Karpas-422 (cell line): ENCODE measurements around the gene CTU2. TPM values are rescaled to one million over a fixed set of nuclear protein-coding genes. Genes with fewer than 3 reads are reported as not detected.

Experiments used
- DNase-seq: peaks from one replicate; pipeline ENCODE4 v3.0.0-alpha.2; 2015
- H2AFZ ChIP-seq: fragments of 200-600 bp; sonication (generic); 2 replicates; pipeline ENCODE4 v1.6.1; 2014; ENCODE audit warnings: antibody characterized with exemption, low read length, mixed read lengths
- H3K27ac ChIP-seq: fragments of 200-600 bp; sonication (generic); 2 replicates; pipeline ENCODE4 v1.5.1; 2014; ENCODE audit warnings: mild to moderate bottlenecking, low read length, moderate library complexity
- H3K27me3 ChIP-seq: fragments of 200-600 bp; sonication (generic); 2 replicates; pipeline ENCODE4 v1.6.1; 2014; ENCODE audit warnings: low read length, mixed read lengths
- H3K36me3 ChIP-seq: fragments of 200-600 bp; sonication (generic); 2 replicates; pipeline ENCODE4 v1.6.1; 2014; ENCODE audit warnings: low read length, mixed read lengths; ENCODE audit not compliant: insufficient read depth
- H3K4me1 ChIP-seq: fragments of 200-600 bp; sonication (generic); 2 replicates; pipeline ENCODE4 v1.6.1; 2014; ENCODE audit warnings: mild to moderate bottlenecking, low read length, mixed read lengths
- H3K4me2 ChIP-seq: fragments of 200-600 bp; sonication (generic); 2 replicates; pipeline ENCODE4 v1.6.1; 2014; ENCODE audit warnings: low read length, low read depth, mild to moderate bottlenecking; ENCODE audit not compliant: poor library complexity, severe bottlenecking
- H3K4me3 ChIP-seq: fragments of 200-600 bp; sonication (generic); 2 replicates; pipeline ENCODE4 v1.5.1; 2014; ENCODE audit warnings: mild to moderate bottlenecking, antibody characterized with exemption, low read length, mixed read lengths
- H3K79me2 ChIP-seq: fragments of 200-600 bp; sonication (generic); 2 replicates; pipeline ENCODE4 v1.6.1; 2014; ENCODE audit warnings: mild to moderate bottlenecking, low read length, mixed read lengths
- H3K9ac ChIP-seq: fragments of 200-600 bp; sonication (generic); 2 replicates; pipeline ENCODE4 v1.6.0; 2014; ENCODE audit warnings: low read length
- H3K9me2 ChIP-seq: fragments of 200-600 bp; sonication (generic), shearing (Covaris generic); replicated peaks from 2 replicates; pipeline ENCODE4 v1.6.0; 2014; ENCODE audit warnings: mild to moderate bottlenecking, low read length, moderate library complexity; ENCODE audit not compliant: insufficient read depth
- H3K9me3 ChIP-seq: fragments of 300-700, 200-600 bp; sonication (generic); 2 replicates; pipeline ENCODE4 v1.6.1; 2014; ENCODE audit warnings: low read length, mixed read lengths
- H4K20me1 ChIP-seq: fragments of 200-600 bp; sonication (generic); 2 replicates; pipeline ENCODE4 v1.6.1; 2014; ENCODE audit warnings: mild to moderate bottlenecking, antibody characterized with exemption, low read length, low read depth; ENCODE audit not compliant: insufficient read depth
- total RNA-seq: library from RNA; depleted of rRNA; stranded (reverse); fragments of >200 nt; shearing (Covaris generic); gene quantifications from 2 replicates; pipeline ENCODE4 v1.2.3, GENCODE V29; 2014; ENCODE audit warnings: low replicate concordance

The CTU2 gene
- total RNA-seq, 1 experiment from 2014 or later = 11.3 TPM

DNA sequence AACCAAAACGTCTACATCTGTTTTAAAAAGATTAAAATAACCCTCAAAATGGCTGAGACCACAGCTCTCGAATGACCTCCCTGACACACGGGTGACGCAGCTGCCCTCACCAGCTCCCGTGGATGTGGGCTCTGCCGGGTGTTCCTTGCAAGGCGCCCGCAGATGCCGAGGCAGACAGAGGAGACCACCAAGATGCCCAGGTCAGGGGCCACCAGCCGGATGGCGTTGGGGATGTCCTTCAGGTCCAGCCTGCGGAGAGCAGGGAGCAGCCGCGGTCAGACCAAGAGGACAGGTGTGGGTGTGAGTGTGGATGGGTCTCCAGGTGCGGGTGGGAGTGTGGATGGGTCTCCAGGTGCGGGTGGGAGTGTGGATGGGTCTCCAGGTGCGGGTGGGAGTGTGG, 35.1 kb downstream of the CTU2 start:
- Histone ChIP-seq H3K4me3 (no peak overlapping the region), H4K20me1 (no peaks in the 10 kb centered on the region; the same call in 1 of the 2 replicates), H3K4me2 (no peak overlapping the region), H3K9me3 (no peaks in the 10 kb centered on the region), H3K9ac (no peak overlapping the region), H3K27ac (no peak overlapping the region), H3K27me3 (no peaks in the 10 kb centered on the region), H3K4me1 (peaks cover 26% of the 10 kb centered on the region), H2AFZ (no peak overlapping the region), H3K9me2 (no peaks in the 10 kb centered on the region), H3K79me2 (no peaks in the 10 kb centered on the region), H3K36me3 (no peaks in the 10 kb centered on the region)
- no peak for DNase-seq

DNA sequence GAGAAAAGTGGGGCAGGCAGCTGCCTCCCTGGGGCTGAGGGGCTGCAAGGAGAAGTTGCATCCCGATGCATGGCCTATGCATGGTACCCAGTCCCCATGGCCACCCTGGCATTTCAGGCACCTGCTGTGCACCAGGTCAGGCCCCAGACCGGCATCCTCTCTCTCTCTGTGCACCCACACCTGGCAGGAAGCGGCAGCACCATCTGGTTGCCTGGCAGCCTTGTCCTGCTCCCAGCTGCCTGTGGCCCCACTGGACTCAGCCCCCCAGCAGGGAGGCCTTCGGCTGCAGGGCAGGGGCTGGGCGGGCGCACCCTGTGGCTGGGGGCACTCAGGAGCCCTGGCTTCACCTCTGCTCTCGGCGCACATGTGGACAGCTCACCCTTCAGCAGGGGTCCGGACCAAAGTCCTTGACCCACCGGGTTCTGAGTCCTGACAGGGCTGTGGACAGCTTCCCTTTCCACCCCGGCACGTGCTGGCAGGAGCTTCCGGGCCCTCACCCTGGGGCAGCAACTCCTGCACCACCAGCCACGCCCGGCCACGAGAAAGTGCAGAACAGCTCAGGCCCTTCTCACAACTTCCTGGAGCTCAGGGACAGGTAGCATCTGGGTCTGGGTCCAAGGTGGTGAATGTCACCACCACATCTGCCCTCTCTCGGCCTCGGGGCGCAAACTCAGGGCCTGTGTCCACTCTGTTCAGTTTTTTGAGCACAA, 36.7 kb downstream of the CTU2 start:
- Histone ChIP-seq H3K27me3 (no peaks in the 10 kb centered on the region), H4K20me1 (no peaks in the 10 kb centered on the region; the same call in 1 of the 2 replicates), H3K9ac (no peak overlapping the region), H3K9me3 (no peaks in the 10 kb centered on the region), H3K79me2 (no peaks in the 10 kb centered on the region), H3K36me3 (no peaks in the 10 kb centered on the region), H3K27ac (no peak overlapping the region), H3K4me3 (no peak overlapping the region), H2AFZ (no peak overlapping the region), H3K4me2 (no peak overlapping the region), H3K9me2 (no peaks in the 10 kb centered on the region), H3K4me1 (peaks cover 20% of the 10 kb centered on the region)
- DNase-seq = no peak

DNA sequence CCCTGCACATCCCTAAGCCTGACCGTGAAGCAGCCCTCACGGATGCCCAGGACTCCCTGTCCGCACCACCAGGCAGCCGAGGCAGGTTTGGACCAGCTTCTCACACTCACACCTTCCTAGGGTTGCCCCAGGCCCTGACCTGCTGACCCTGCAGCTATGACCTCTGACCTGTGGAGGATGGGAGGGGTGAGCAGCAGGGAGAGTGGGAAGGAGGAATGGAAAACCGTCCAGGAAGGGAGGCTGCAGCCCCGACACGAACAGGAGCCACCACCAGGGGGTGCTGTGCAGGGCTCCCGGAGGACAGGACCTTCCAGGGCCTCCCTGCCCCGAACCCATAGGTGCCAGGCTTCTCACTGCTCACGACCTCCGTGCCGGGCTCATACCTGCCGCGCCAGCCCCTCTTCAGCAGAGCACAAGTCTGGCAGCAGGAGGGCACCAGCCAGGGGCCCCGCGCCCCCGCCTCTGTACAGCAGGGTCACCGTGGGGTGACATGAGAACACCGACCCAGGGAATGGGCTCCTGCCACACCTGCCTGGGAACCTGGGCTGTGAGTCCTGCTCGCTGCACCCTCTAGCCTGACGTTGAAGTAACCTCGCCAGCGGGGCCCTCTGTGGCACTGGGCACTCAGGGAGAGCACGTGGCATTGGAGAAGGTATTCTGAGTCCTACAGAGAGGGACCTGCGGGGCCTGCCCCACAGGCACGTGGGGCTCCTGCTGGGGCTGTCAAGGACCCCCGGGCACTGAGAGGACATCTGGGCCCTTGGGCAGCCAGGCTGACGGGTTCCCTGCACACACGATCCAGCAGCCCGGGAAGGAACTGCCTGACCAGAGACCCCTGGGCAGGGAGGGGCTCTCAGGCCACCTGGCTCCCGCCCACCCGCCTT, 37.6 kb downstream of the CTU2 start:
- Histone ChIP-seq H3K9ac (no peak overlapping the region), H4K20me1 (no peaks in the 10 kb centered on the region; the same call in 1 of the 2 replicates), H3K4me1 (peaks cover 17% of the 10 kb centered on the region)

DNA sequence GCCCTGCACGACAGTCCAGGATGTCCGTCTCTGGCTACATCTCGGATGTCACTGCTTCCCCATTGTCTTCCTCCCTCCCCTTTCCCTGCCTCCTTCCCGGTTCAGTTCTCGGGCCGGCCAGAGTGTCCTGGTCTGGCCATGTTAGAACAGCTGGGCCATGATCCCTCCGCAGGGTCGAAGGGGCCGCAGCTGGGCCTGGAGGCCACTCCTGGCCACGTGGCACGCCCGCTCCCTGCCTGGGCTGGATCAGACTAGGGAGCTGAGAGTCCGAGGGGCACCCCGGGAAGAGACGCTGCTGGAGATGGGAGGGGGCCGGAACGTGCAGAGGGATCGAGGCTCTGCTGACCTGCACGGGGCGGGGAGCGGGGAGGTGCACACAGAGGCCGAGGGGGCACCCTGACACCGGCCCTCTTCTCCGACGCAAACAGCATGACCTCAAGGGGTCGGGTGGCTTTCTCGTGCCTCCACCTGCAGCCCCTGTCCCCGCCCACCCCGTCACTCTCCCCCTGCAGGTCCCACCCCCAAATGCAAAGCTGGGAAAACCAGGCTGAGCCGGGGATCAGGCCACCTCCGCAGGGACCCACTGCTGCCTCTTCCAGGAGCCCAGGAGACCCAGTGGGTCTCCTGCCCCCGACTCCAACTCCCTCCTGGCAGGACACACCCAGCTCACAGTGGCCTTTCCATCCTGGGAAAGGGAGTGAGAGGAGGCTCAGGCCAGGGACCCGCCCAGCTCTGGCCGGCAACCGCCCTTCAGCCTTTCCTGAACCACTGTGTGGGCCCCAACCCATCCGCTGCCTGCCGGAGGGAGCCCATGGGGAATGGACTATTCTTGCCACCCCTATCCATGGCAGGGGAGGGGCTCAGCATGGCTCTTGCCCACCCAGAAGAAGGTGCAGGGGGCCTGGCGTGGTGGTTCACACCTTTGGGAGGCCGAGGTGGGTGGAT, 38.5 kb downstream of the CTU2 start:
- peaks cover 17% of the 10 kb centered on the region for H3K4me1 ChIP-seq
- H4K20me1 ChIP-seq = no peaks in the 10 kb centered on the region; the same call in 1 of the 2 replicates

More for the DNA sequence above, 37.6 kb downstream of the CTU2 start:
- Histone ChIP-seq H3K36me3 (no peaks in the 10 kb centered on the region), H3K27ac (no peak overlapping the region), H2AFZ (no peak overlapping the region), H3K27me3 (no peaks in the 10 kb centered on the region), H3K9me3 (no peaks in the 10 kb centered on the region), H3K9me2 (no peaks in the 10 kb centered on the region), H3K79me2 (no peaks in the 10 kb centered on the region), H3K4me3 (no peak overlapping the region), H3K4me2 (no peak overlapping the region)
- DNase-seq = peak; percentile 88

DNA sequence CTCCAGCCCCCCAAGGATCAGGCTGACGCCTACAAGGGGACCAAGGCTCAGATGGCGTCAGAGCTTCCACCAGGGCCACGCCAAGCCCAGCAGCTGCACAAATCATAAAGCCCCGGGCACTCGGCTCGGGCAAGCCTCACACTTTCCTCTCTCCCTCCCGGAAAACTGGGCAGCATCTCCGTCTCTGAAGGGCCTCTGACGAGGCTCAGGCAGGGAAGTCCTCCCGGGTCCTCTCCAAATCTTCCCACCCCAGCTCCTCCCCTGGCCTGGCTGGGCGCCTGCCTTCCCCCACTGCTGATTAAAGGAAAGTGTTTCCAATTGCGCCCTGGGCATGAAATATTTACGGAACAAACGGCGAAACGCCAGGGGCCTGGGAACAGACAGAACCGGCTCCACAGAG, 40.2 kb downstream of the CTU2 start:
- Histone ChIP-seq H4K20me1 (no peaks in the 10 kb centered on the region; the same call in 1 of the 2 replicates), H2AFZ (no peak overlapping the region), H3K79me2 (no peaks in the 10 kb centered on the region), H3K9me3 (no peaks in the 10 kb centered on the region), H3K27me3 (no peaks in the 10 kb centered on the region), H3K4me3 (no peak overlapping the region), H3K36me3 (no peaks in the 10 kb centered on the region), H3K9me2 (no peaks in the 10 kb centered on the region), H3K4me1 (peaks cover 17% of the 10 kb centered on the region), H3K9ac (no peak overlapping the region), H3K27ac (no peak overlapping the region), H3K4me2 (no peak overlapping the region)
- DNase-seq = no peak

More for the DNA sequence above, 38.5 kb downstream of the CTU2 start:
- no peak overlapping the region for H3K9ac ChIP-seq
- peak overlapping the region; percentile 37 for H3K4me2 ChIP-seq
- H3K9me2 ChIP-seq = no peaks in the 10 kb centered on the region
- H3K4me3 ChIP-seq = no peak overlapping the region
- DNase-seq = no peak
- no peaks in the 10 kb centered on the region for H3K9me3 ChIP-seq
- H3K27ac ChIP-seq = no peak overlapping the region
- H3K27me3 ChIP-seq = no peaks in the 10 kb centered on the region
- no peak overlapping the region for H2AFZ ChIP-seq
- H3K36me3 ChIP-seq = no peaks in the 10 kb centered on the region
- H3K79me2 ChIP-seq = no peaks in the 10 kb centered on the region

DNA sequence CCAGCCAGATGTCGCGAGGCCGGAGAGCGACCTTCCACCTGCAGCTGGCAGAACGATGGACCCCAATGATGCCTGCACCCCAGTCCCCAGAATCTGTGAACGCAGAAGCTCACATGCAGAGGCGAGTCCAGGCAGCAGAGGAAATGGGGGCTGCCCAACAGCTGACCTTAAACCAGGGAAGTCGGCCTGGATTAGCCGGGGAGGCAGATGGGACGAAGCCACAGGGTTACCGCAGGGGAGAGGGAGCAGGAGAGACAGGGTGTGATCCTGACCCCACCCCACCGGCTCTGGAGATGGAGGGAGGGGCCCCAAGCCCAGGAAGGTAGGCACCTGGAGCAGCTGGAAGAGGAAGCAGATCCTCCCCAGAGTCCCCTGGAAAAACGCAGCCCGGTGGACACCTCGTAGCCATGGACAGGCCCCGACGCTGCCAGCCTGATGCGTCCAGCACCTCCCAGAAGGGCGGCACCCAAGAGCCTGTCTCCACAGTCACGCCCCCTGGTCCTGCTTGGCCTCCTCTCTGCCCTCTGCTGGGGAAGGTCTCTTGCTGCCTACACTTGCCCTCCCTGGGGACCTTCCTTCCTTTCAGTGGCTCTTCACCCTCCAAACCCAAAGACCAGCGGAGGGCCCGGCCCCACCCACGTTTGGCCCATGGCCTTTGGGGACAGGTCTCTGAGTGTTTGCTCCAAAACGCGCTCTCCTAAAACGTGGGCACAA, 41.4 kb downstream of the CTU2 start:
- Histone ChIP-seq H3K9me3 (no peaks in the 10 kb centered on the region), H3K4me2 (no peak overlapping the region), H3K4me1 (peaks cover 17% of the 10 kb centered on the region), H3K9ac (no peak overlapping the region), H2AFZ (no peak overlapping the region), H3K79me2 (no peaks in the 10 kb centered on the region), H3K27ac (no peak overlapping the region), H3K36me3 (no peaks in the 10 kb centered on the region), H4K20me1 (no peaks in the 10 kb centered on the region; the same call in 1 of the 2 replicates), H3K27me3 (no peaks in the 10 kb centered on the region), H3K9me2 (no peaks in the 10 kb centered on the region), H3K4me3 (no peak overlapping the region)
- peak; percentile 86 for DNase-seq

DNA sequence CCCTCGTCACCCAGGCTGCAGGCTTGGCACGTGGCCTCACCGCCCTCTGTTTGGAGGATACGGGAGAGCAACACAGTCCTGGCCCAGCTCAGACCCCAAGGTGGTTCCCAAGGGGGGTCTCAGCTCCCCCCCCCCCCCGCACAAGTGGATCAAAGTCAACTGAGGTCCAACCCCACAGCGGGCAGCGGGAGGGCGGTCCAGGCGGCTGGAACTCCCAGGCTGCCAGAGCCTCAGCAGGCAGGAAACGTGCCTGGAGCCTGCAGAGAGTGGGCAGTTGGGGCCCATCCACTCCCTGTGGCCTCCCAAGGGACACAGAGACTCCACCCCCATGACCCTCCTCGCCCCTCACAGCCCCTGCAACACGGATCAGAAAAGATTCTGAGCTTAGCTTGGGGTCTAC, 42.1 kb downstream of the CTU2 start:
- Histone ChIP-seq H2AFZ (no peak overlapping the region), H3K36me3 (no peaks in the 10 kb centered on the region), H3K4me1 (peaks cover 17% of the 10 kb centered on the region), H3K9me2 (no peaks in the 10 kb centered on the region), H3K79me2 (no peaks in the 10 kb centered on the region), H3K9me3 (no peaks in the 10 kb centered on the region), H3K4me2 (no peak overlapping the region), H3K4me3 (no peak overlapping the region), H3K27ac (no peak overlapping the region), H3K9ac (no peak overlapping the region), H3K27me3 (no peaks in the 10 kb centered on the region), H4K20me1 (no peaks in the 10 kb centered on the region; the same call in 1 of the 2 replicates)
- no peak for DNase-seq
